GM12878 (cell line): ENCODE data around the gene THAP4. TPM values are rescaled to one million over a fixed set of nuclear protein-coding genes. Genes with fewer than 3 reads are reported as not detected.

Experiments
- ATAC-seq: fragments of 200-7000 bp; cut with Tn5 transposase; 3 replicates; pipeline ENCODE4 v1.9.1; 2020; ENCODE audit warnings: mild to moderate bottlenecking, moderate library complexity
- BruUV-seq: library from RNA; stranded (reverse); fragments of 400-500 nt; replicated peaks from 2 replicates; lab custom pipeline; 2021; lab: Mats Ljungman, UMichigan
- CTCF ChIA-PET: fragments of 300-600 bp; sonication (Branson Sonifier 250); formaldehyde crosslinking; extraction: SDS; loops from one replicate; lab custom pipeline; 2021; ENCODE audit warnings: inconsistent platforms; lab: Yijun Ruan, JAX
- POLR2A ChIA-PET: fragments of 350-600 bp; formaldehyde crosslinking; extraction: SDS; loops from one replicate; lab custom pipeline; 2021; ENCODE audit warnings: inconsistent platforms; lab: Charles Lee
- RAD21 ChIA-PET: fragments of 300-600 bp; sonication (Branson Sonifier 250); formaldehyde crosslinking; loops from one replicate; lab custom pipeline; 2023; ENCODE audit warnings: antibody characterized with exemption; ENCODE audit not compliant: unreplicated experiment; lab: Charles Lee
- SMC1A ChIA-PET: fragments of 300-600 bp; sonication (Branson Sonifier 250); formaldehyde crosslinking; loops from one replicate; lab custom pipeline; 2023; ENCODE audit not compliant: unreplicated experiment, uncharacterized antibody; lab: Charles Lee
- DNase-seq: peaks from one replicate; pipeline ENCODE4 v3.0.0-alpha.2; 2011; ENCODE audit warnings: low read depth, low spot score
- FAIRE-seq: peaks from 3 replicates; lab custom pipeline; 2011; peaks lifted over from hg19 to GRCh38; lab: Jason Lieb, UNC
- H2AFZ ChIP-seq: 2 replicates; pipeline ENCODE4 v1.6.0; 2011; ENCODE audit warnings: low read depth, low read length, control low read depth; ENCODE audit not compliant: control insufficient read depth
- H3K27ac ChIP-seq: 2 replicates; pipeline ENCODE4 v1.5.1; 2011; ENCODE audit warnings: control low read depth; ENCODE audit not compliant: control insufficient read depth, insufficient read depth
- H3K27me3 ChIP-seq, 2 experiments: replicated peaks in 1 of 2; 2 replicates each; pipeline versions ENCODE4 v1.6.0 to v1.6.1; 2011; ENCODE audit warnings: low read length in 1 of 2; ENCODE audit not compliant: control insufficient read depth in 2 of 2, insufficient read depth in 2 of 2
- H3K36me3 ChIP-seq, 2 experiments: 2 replicates each; pipeline ENCODE4 v1.5.1; 2011; ENCODE audit warnings: low read length in 1 of 2; ENCODE audit not compliant: control insufficient read depth in 2 of 2, insufficient read depth in 2 of 2
- H3K4me1 ChIP-seq: 2 replicates; pipeline ENCODE4 v1.6.1; 2011; ENCODE audit warnings: mild to moderate bottlenecking, low read length, moderate library complexity, mixed read lengths; ENCODE audit not compliant: control insufficient read depth, insufficient read depth
- H3K4me2 ChIP-seq: 2 replicates; pipeline ENCODE4 v1.6.0; 2011; ENCODE audit warnings: control low read depth; ENCODE audit not compliant: control insufficient read depth, insufficient read depth
- H3K4me3 ChIP-seq: fragments of 200-600 bp; sonication (generic); 2 replicates; pipeline ENCODE4 v1.5.1; 2016
- H3K79me2 ChIP-seq: 2 replicates; pipeline ENCODE4 v1.6.0; 2011; ENCODE audit warnings: low read length; ENCODE audit not compliant: control insufficient read depth, insufficient read depth
- H3K9ac ChIP-seq: 2 replicates; pipeline ENCODE4 v1.8.0; 2011; ENCODE audit warnings: low read length, control low read depth, mixed read lengths; ENCODE audit not compliant: control insufficient read depth, insufficient read depth
- H3K9me3 ChIP-seq: replicated peaks from 3 replicates; pipeline ENCODE4 v1.5.1; 2011; ENCODE audit warnings: mild to moderate bottlenecking, low read length; ENCODE audit not compliant: control insufficient read depth, insufficient read depth
- H4K20me1 ChIP-seq: 2 replicates; pipeline ENCODE4 v1.6.0; 2011; ENCODE audit not compliant: control insufficient read depth, insufficient read depth
- CEBPZ ChIP-seq: fragments of 150-350 bp; IDR thresholded peaks from 2 replicates; pipeline ENCODE4 v1.6.1; 2016; ENCODE audit warnings: low read depth, low read length
- CHD4 ChIP-seq: fragments of 200-600 bp; sonication (generic); IDR thresholded peaks from 2 replicates; pipeline ENCODE4 v1.6.1; 2016; ENCODE audit warnings: mild to moderate bottlenecking
- EZH2 ChIP-seq: IDR thresholded peaks from 2 replicates; pipeline ENCODE4 v1.6.1; 2012; ENCODE audit warnings: low read depth, mild to moderate bottlenecking, control low read depth, inconsistent platforms, low read length, borderline replicate concordance; ENCODE audit not compliant: control insufficient read depth
- FOXK2 ChIP-seq: fragments of 450-650 bp; IDR thresholded peaks from 2 replicates; pipeline ENCODE4 v1.6.1; 2017; ENCODE audit warnings: mild to moderate bottlenecking, moderate library complexity
- LARP7 ChIP-seq: fragments of 450-650 bp; IDR thresholded peaks from 2 replicates; pipeline ENCODE4 v1.6.1; 2017; ENCODE audit warnings: mild to moderate bottlenecking
- MTA2 ChIP-seq: fragments of 450-650 bp; IDR thresholded peaks from 2 replicates; pipeline ENCODE4 v1.6.1; 2016; ENCODE audit warnings: low read depth, mild to moderate bottlenecking, moderate library complexity
- MTA3 ChIP-seq: IDR thresholded peaks from 2 replicates; pipeline ENCODE4 v1.6.1; 2012; ENCODE audit warnings: low read length, inconsistent platforms, borderline replicate concordance
- NR2C2 ChIP-seq: IDR thresholded peaks from 2 replicates; pipeline ENCODE4 v1.6.1; 2011; ENCODE audit warnings: borderline replicate concordance, low read depth; ENCODE audit not compliant: control insufficient read depth, insufficient read length
- NR2F1 ChIP-seq: fragments of 450-650 bp; conservative IDR thresholded peaks from 2 replicates; pipeline ENCODE4 v1.6.1; 2017; ENCODE audit warnings: mild to moderate bottlenecking
- SREBF2 ChIP-seq: IDR thresholded peaks from 2 replicates; pipeline ENCODE4 v1.6.1; 2012; ENCODE audit warnings: mild to moderate bottlenecking, low read length
- SRF ChIP-seq, 2 experiments: IDR thresholded peaks; 2 replicates each; pipeline ENCODE4 v1.6.1; 2011; ENCODE audit warnings: low read depth in 2 of 2, low read length in 2 of 2, mild to moderate bottlenecking in 1 of 2, moderate library complexity in 1 of 2
- SUZ12 ChIP-seq: fragments of 200-600 bp; sonication (generic); IDR thresholded peaks from one replicate; pipeline ENCODE4 v1.6.1; 2018; ENCODE audit warnings: antibody characterized with exemption, mild to moderate bottlenecking; ENCODE audit not compliant: unreplicated experiment
- USF1 ChIP-seq: IDR thresholded peaks from 2 replicates; pipeline ENCODE4 v1.6.1; 2011; ENCODE audit warnings: borderline replicate concordance, low read depth, mild to moderate bottlenecking, moderate library complexity, mixed read lengths, low read length; ENCODE audit not compliant: insufficient read depth; ENCODE audit errors: extremely low read length
- YY1 ChIP-seq: IDR thresholded peaks from 2 replicates; pipeline ENCODE4 v1.6.1; 2011; ENCODE audit warnings: low read depth, mild to moderate bottlenecking, low read length
- ZNF622 ChIP-seq: fragments of 450-650 bp; IDR thresholded peaks from 2 replicates; pipeline ENCODE4 v1.6.1; 2017; ENCODE audit warnings: mild to moderate bottlenecking, inconsistent platforms
- WGBS: methylation state at CpG from one replicate; pipeline ENCODE4 v1.1.6; 2016; ENCODE audit warnings: low lambda C conversion rate; ENCODE audit not compliant: insufficient replicate concordance, insufficient coverage; ENCODE audit errors: missing lambda C conversion rate; 5-methylcytosine and 5-hydroxymethylcytosine counted together
- in situ Hi-C: fragments of 300-500 bp; cut with MboI; formaldehyde crosslinking; loops from 9 replicates; pipeline ENCODE4 v1.14.3; 2018; ENCODE audit warnings: mixed read lengths
- intact Hi-C: fragments of 100-400 bp; cut with micrococcal nuclease; formaldehyde crosslinking; loops from one replicate; pipeline ENCODE4 v1.14.2; 2022; ENCODE audit not compliant: unreplicated experiment
- polyA plus RNA-seq, 11 experiments: library from polyadenylated mRNA; depleted of rRNA in 4 of 11; unstranded in 6 of 11; stranded (reverse) in 5 of 11; fragments of >200 nt; fragmentation: Nextera tagmentation in 4 of 11; fragmentation: Illumina TruSeq in 1 of 11; extraction: Ambion mirVana in 4 of 11; extraction: Trizol in 1 of 11; gene quantifications; 1 replicate in 1 of 11; 2 replicates in 10 of 11; pipeline versions ENCODE4 v1.2.1 to v1.2.3, GENCODE V29; 2011 to 2016; ENCODE audit warnings: inconsistent platforms in 2 of 11, missing spikeins in 2 of 11, low read depth in 1 of 11
- total RNA-seq, 4 experiments: library from RNA; depleted of rRNA in 3 of 4; stranded (reverse); fragments of >200 nt in 3 of 4; fragmentation: Illumina TruSeq in 1 of 4; extraction: Trizol in 1 of 4; gene quantifications; 2 replicates each; pipeline versions ENCODE4 v1.2.1 to v1.2.3, GENCODE V29; 2013 to 2021
- TF ChIP-seq, protein P1 (sequence below): fragments of 450-650 bp; IDR thresholded peaks from 2 replicates; pipeline ENCODE4 v1.6.1; 2017; ENCODE audit warnings: mild to moderate bottlenecking
- TF ChIP-seq, protein P2 (sequence below): IDR thresholded peaks from 2 replicates; pipeline ENCODE4 v1.6.1; 2011; ENCODE audit warnings: low read depth, low read length, improper control_type of control experiment, borderline replicate concordance

The THAP4 gene
- total and polyA plus RNA-seq, 10 of the 15 experiments (the other 5 are each of a cell fraction or from before 2014, with no cell fraction given): 12.9 to 67.7 (median 44.5) TPM

DNA sequence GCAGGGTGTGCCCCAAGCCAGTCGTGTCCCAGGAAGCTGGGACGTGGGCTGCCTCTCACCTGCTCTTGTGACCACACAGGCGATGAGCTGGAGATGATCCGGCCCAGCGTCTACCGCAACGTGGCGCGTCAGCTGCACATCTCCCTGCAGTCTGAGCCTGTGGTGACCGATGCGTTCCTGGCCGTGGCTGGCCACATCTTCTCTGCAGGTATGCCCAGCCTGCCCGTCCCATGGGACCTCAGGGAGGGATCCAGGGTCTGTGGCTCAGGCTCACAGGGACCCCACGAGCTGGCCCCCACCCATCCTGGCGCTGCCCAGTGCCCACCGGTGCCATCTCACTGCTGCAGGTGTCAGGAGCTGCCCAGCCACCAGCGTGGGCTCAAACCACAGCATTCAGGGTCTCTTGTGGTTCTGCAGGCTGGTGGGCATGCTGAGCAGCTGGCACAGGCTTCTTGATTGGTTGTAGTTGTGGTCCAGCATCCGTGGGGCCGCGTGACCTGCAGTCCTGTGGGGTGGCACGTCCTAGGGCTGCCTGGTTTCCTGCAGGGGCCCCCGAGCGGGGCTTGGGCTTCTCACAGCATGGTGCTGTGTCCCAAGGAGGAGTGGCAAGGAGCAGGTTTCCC, 74.6 kb downstream of the THAP4 start (continued):
- TF ChIP-seq, protein P1, sequence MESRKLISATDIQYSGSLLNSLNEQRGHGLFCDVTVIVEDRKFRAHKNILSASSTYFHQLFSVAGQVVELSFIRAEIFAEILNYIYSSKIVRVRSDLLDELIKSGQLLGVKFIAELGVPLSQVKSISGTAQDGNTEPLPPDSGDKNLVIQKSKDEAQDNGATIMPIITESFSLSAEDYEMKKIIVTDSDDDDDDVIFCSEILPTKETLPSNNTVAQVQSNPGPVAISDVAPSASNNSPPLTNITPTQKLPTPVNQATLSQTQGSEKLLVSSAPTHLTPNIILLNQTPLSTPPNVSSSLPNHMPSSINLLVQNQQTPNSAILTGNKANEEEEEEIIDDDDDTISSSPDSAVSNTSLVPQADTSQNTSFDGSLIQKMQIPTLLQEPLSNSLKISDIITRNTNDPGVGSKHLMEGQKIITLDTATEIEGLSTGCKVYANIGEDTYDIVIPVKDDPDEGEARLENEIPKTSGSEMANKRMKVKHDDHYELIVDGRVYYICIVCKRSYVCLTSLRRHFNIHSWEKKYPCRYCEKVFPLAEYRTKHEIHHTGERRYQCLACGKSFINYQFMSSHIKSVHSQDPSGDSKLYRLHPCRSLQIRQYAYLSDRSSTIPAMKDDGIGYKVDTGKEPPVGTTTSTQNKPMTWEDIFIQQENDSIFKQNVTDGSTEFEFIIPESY: no peak
- TF ChIP-seq CHD4 (no peak), LARP7 (no peak), CEBPZ (no peak), YY1 (no peak), SRF (IDR thresholded peaks at IDR 0.05; ENCODE audit: low read depth in 2 of 2, low read length in 2 of 2) (no peak), SREBF2 (no peak), MTA3 (no peak)

DNA sequence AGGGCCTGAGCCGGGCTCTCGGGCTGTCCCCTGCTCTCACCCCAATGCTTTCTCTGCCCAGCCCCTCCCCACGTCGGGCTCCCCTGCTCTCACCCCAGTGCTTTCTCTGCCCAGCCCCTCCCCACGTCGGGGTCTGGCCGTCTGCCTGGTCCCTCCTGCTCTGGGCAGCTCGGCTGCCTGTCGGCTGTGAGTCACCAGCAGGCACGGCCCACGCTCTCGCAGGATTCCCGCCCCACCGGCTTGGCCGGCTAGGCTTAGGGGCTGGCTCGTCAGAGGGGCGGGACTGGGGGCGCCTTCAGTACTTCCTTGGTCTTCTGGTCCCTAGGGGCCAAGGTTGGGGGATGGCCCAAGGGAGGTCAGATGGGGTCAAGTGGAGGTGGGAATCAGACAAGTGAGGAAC, 75.1 kb downstream of the THAP4 start:
- POLR2A ChIA-PET: no interaction called here
- ATAC-seq (no peak), DNase-seq (no peak), FAIRE-seq (no peak)
- 22% methylated on average over 18 of the region's 18 CpGs for WGBS
- no peak overlapping the region for H3K27ac ChIP-seq
- no peak overlapping the region for H3K4me2 ChIP-seq
- no peaks in the 10 kb centered on the region for H4K20me1 ChIP-seq
- no peaks in the 10 kb centered on the region for H3K79me2 ChIP-seq
- H3K4me3 ChIP-seq: no peak overlapping the region
- no peaks in the 10 kb centered on the region; a peak in 1 of 4 replicates for H3K27me3 ChIP-seq
- SMC1A ChIA-PET: no interaction called here
- no peak overlapping the region for H2AFZ ChIP-seq
- CTCF ChIA-PET: no interaction called here
- in situ Hi-C loops (no loop called here), intact Hi-C loops (no loop called here)
- H3K4me1 ChIP-seq: no peaks in the 10 kb centered on the region
- no TSS peak for BruUV-seq
- no peaks in the 10 kb centered on the region for H3K9me3 ChIP-seq
- H3K9ac ChIP-seq: no peak overlapping the region
- H3K36me3 ChIP-seq: no peaks in the 10 kb centered on the region
- RAD21 ChIA-PET: no interaction called here
- TF ChIP-seq, protein P2, sequence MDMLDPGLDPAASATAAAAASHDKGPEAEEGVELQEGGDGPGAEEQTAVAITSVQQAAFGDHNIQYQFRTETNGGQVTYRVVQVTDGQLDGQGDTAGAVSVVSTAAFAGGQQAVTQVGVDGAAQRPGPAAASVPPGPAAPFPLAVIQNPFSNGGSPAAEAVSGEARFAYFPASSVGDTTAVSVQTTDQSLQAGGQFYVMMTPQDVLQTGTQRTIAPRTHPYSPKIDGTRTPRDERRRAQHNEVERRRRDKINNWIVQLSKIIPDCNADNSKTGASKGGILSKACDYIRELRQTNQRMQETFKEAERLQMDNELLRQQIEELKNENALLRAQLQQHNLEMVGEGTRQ: no peak
- TF ChIP-seq NR2F1 (no peak), NR2C2 (no peak), USF1 (no peak), SRF (IDR thresholded peaks at IDR 0.05; ENCODE audit: low read depth in 2 of 2, low read length in 2 of 2) (no peak), MTA2 (no peak), FOXK2 (no peak), EZH2 (no peak), ZNF622 (no peak), SUZ12 (no peak)
